Activated naive CD8-positive, alpha-beta T cell treated with anti-CD3 and anti-CD28 coated beads, Interleukin-2, amount 50 U/mL, for 24 hours (primary cell): ENCODE results near the gene RGS7BP.

Experiments
- ATAC-seq: fragments of 150-1000 bp; cut with Tn5 transposase; one replicate; pipeline ENCODE4 v1.10.0; 2021
- DNase-seq: peaks from one replicate; pipeline ENCODE4 v3.0.0; 2021
- H3K27ac Mint-ChIP-seq: one replicate; pipeline ENCODE4 v1.8.0; 2021; ENCODE audit warnings: mild to moderate bottlenecking, mixed read lengths
- H3K27me3 Mint-ChIP-seq: one replicate; pipeline ENCODE4 v1.8.0; 2021; ENCODE audit warnings: mixed read lengths
- H3K36me3 Mint-ChIP-seq: one replicate; pipeline ENCODE4 v1.8.0; 2021; ENCODE audit warnings: low read depth, mixed read lengths
- H3K4me1 Mint-ChIP-seq: one replicate; pipeline ENCODE4 v1.8.0; 2021; ENCODE audit warnings: mixed read lengths
- H3K4me3 Mint-ChIP-seq: one replicate; pipeline ENCODE4 v1.8.0; 2021; ENCODE audit warnings: mild to moderate bottlenecking, moderate library complexity, mixed read lengths
- H3K9me3 Mint-ChIP-seq: one replicate; pipeline ENCODE4 v1.8.0; 2021; ENCODE audit warnings: mixed read lengths

RGS7BP gene

DNA sequence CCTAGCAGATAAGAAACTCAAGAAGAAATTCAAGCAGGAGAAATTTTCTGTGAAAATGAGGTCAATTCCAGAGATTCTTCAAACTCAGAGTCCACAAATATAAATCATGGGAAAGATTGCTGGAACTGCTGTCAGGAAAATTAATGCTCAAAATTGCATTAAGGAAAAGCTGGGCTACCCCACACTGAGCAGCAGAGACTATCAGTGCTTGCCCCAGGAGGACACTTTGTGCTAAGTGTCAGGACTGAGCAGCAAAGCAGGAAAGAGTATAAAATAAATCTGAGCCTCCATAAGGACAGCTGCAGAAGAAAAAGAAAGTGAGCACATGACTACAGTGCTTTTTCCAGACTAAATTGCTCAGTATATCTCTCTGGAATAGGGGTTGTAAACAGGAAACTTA lies 81.6 kb downstream of the RGS7BP start:
- peaks cover 13% of the 10 kb centered on the region for H3K27me3 Mint-ChIP-seq
- no peak overlapping the region for H3K4me3 Mint-ChIP-seq
- no peaks in the 10 kb centered on the region for H3K36me3 Mint-ChIP-seq
- DNase-seq (no peak), ATAC-seq (no peak)
- H3K27ac Mint-ChIP-seq: no peak overlapping the region
- H3K9me3 Mint-ChIP-seq: no peaks in the 10 kb centered on the region
- H3K4me1 Mint-ChIP-seq: no peaks in the 10 kb centered on the region

DNA sequence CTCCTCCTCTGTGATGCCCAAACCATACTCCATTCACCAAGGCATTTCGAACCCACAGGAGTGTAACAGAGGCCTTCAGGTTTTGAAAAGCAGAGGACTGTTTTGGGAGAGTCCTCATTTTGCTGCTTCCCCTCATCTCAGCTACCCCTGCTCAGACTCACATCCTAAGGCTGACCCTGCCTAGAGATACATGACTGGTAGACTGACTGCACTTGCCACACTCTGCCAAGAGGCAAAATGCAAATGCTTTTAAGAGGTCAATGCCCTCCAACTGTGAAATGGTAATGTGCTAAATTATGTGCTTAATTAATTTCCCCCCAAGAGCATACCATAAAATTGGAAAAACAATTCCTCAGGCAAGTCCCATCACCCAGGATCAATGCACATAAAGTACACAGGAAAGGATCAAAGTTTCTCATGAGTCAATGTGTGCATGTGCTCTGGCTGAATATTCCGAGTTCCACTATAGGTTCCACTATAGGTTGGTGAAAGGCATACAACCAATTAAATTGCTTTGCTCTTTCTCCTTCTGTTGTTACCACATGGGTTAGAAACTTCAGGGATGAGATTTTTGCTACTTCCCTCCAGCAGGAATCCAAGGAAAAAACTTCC lies 87.0 kb downstream of the RGS7BP start:
- Mint-ChIP-seq H3K36me3 (no peaks in the 10 kb centered on the region), H3K4me1 (no peaks in the 10 kb centered on the region), H3K4me3 (no peak overlapping the region), H3K9me3 (no peaks in the 10 kb centered on the region), H3K27ac (no peak overlapping the region), H3K27me3 (no peaks in the 10 kb centered on the region)
- no peak for ATAC-seq
- DNase-seq: no peak

DNA sequence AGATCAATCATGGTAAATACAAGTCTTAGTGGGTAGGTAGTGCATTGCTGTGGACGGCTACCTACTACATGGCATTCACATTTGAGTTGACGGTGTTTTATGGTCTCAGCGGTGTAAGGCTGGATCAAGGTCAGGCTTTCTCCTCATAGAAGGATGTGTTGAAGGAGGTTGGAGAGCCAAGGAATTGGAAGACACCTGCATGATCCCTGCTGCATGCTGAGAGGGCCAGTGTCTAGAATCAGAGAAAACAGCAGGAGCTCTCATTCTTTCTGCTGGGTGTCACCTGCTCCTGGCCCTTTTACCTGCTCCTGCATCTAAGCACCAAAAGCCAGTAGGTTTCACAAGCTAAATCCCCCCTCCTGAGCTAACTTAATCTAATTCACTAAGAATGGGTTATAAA lies 88.2 kb downstream of the RGS7BP start:
- ATAC-seq (no peak), DNase-seq (no peak)
- Mint-ChIP-seq H3K4me1 (no peaks in the 10 kb centered on the region), H3K27me3 (no peaks in the 10 kb centered on the region), H3K36me3 (no peaks in the 10 kb centered on the region), H3K9me3 (no peaks in the 10 kb centered on the region), H3K4me3 (no peak overlapping the region), H3K27ac (no peak overlapping the region)

DNA sequence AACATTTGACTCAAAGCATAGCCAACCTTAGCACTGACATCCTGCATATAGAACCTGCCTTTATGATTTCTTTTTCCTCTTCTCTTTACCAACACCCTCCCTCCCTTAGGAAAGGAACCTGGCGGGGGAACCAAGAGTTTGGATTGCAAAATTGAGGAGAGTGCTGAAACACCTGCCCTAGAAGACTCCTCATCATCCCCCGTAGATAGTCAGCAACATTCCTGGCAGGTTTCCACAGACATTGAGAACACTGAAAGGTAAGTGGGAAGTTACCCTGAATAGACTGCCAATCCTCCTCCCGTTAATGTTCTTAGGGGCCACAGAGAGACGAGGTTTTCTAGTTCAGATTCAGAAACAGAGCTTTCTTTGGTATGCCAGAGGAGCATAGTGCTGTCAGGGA lies 88.8 kb downstream of the RGS7BP start:
- Mint-ChIP-seq H3K36me3 (no peaks in the 10 kb centered on the region), H3K4me1 (no peaks in the 10 kb centered on the region), H3K4me3 (no peak overlapping the region), H3K9me3 (no peaks in the 10 kb centered on the region), H3K27me3 (peaks cover 3% of the 10 kb centered on the region), H3K27ac (no peak overlapping the region)
- no peak for DNase-seq
- no peak for ATAC-seq

DNA sequence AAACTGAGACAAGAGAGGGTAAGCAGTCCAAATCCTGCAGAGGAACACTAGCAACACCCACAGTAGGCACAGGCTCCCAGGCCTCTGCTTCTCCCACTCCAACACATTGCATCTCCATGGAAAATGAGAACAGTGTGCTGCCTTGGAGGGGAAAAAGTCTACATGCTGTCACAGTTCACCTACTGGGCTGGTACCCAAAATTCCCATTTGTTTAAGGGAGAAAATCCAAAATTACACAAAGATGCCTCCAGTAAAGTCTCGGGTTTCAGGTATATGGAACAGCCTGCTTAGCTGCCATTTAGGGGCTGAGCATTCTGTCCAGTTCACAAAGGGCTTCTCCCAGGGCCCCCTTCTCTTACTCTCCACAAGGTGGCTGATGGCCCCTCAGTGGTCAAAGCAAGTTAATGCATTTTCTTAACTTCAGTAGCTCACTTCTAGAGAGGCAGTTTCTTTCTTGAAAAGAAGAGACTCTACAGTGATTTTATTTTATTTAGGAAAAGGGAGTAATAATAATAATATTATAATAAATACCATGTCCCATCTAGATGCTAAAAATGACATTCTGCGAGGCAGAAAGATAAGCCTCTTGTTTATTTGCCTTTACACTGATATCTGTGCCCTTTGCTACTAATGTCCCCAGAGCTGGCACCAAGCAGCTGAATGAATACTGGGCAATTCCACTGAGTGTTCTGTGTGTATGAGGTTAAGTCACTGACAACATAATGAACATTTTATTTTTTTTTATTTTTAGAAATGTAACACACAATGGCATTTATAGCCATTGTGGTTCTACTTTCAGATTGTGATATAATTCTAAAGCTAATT lies 89.4 kb downstream of the RGS7BP start:
- Mint-ChIP-seq H3K9me3 (no peaks in the 10 kb centered on the region), H3K36me3 (no peaks in the 10 kb centered on the region), H3K27ac (no peak overlapping the region), H3K4me3 (no peak overlapping the region), H3K4me1 (no peaks in the 10 kb centered on the region), H3K27me3 (peaks cover 3% of the 10 kb centered on the region)
- ATAC-seq: no peak
- DNase-seq: no peak

DNA sequence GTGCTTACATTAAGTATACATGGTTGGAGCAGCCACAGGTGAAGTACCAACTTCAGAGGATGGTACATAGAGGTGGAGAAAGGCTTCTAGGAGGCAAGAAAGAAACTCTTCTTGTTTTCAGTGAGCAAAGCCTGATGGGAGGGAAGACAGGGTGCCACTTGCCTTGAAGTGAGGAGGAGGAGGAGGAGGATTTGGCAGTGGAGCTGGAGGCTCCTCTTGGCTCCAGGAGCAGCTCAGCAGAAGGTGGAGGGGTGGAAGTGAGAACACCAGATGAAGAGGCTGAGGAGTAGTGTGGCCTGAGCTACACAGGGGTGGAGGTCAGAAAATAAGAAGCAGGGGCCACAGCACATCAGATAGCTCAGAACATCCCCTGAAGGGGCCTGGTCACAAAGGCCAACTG lies 93.4 kb downstream of the RGS7BP start:
- DNase-seq: no peak
- Mint-ChIP-seq H3K36me3 (no peaks in the 10 kb centered on the region), H3K4me3 (no peak overlapping the region), H3K4me1 (no peaks in the 10 kb centered on the region), H3K9me3 (no peaks in the 10 kb centered on the region), H3K27ac (no peak overlapping the region), H3K27me3 (peaks cover 5% of the 10 kb centered on the region)
- no peak for ATAC-seq

DNA sequence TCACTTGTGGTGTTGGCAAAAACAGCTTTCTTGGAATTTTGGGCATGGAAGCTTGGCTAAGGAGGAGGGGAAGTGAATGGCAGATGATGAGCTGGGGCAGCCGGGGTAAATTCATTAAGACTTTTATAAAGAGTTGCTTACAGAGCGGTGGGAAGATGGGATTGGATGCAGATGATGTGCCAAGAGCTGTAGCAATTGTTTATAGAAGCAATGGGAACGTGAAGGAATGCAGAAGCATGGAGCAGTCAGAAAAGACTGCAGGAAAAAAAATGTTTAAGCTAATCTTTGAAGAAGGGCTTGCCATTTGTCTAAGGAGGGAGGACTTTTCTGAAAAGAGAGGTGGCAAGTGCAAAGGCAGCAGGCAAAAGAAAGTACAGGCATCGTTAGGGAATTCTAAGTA lies 97.9 kb downstream of the RGS7BP start:
- no peaks in the 10 kb centered on the region for H3K4me1 Mint-ChIP-seq
- H3K27me3 Mint-ChIP-seq: peaks cover 9% of the 10 kb centered on the region
- no peak for ATAC-seq

DNA sequence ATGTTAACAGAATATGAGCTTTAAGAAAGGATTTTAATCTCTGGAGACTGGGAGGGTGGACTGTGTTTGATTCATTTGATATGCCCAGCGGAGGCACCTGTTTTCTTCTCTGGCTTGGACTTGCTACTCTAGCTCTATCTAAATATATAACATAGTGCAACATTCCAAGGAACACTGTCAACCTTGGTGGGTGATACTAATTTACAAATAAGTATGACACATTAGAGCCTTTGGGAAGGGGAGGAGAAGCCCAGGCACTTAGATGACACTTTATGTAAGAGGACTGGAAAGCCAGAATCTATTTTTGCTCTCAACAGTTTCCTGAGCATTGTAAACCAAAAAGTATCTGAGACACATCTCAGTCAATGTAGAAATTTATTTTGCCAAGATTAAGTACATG lies 101.1 kb downstream of the RGS7BP start:
- DNase-seq (no peak), ATAC-seq (no peak)
- Mint-ChIP-seq H3K4me3 (no peak overlapping the region), H3K27ac (no peak overlapping the region), H3K9me3 (no peaks in the 10 kb centered on the region), H3K27me3 (peaks cover 12% of the 10 kb centered on the region), H3K36me3 (no peaks in the 10 kb centered on the region), H3K4me1 (no peaks in the 10 kb centered on the region)

More for the DNA sequence above, 97.9 kb downstream of the RGS7BP start:
- H3K9me3 Mint-ChIP-seq: no peaks in the 10 kb centered on the region
- no peaks in the 10 kb centered on the region for H3K36me3 Mint-ChIP-seq
- no peak overlapping the region for H3K4me3 Mint-ChIP-seq
- no peak overlapping the region for H3K27ac Mint-ChIP-seq
- no peak for DNase-seq

DNA sequence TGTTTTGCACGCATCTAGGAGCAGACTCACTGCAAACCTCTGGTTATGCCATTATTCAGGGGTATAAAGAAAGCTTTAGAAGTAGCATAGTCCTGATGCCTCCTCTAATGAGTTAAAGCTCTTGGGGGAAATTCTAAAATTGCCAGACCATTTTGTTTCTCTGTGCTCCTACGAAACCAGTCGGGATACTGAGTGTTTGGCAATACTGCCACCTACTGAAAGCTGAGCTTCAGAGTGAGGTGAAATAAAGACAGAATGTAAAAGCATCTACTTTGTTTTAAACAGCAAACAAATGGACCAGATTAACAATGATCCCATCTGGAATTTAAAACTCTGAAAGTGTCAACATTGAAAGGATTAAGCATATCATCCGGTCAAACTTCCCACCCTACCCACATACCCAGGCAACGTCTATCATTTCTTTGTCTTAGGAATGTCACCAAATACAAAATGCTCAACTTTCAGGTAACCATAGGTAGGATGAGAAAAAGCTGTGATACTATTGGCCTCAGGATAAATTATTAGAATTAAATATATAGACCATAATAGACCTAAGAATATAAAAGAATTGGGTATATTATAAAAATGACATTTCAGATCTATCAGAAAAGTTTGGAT lies 106.6 kb downstream of the RGS7BP start:
- DNase-seq (peak; percentile 17), ATAC-seq (no peak)
- Mint-ChIP-seq H3K27ac (no peak overlapping the region), H3K4me1 (no peaks in the 10 kb centered on the region), H3K4me3 (no peak overlapping the region), H3K36me3 (no peaks in the 10 kb centered on the region), H3K9me3 (no peaks in the 10 kb centered on the region), H3K27me3 (peaks cover 13% of the 10 kb centered on the region)

DNA sequence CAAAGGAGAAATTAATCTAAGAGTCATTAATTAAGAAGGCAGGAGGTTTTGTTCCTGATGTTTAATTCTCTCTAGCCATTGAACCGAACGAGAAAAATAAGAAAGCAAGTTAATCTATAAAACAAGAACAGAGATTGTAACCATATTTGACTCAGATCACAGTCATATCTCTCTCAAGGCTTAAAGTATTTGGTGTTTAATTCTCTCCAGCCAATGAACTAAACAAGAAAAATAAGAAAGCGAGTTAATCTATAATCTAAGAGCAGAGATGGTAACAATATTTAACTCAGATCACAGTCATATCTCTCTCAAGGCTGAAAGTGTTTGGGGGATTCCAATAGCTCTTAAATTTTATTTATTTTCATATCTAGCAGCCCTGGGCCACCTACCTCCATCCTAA lies 110.1 kb downstream of the RGS7BP start:
- Mint-ChIP-seq H3K4me3 (no peak overlapping the region), H3K9me3 (no peaks in the 10 kb centered on the region), H3K27ac (no peak overlapping the region), H3K4me1 (no peaks in the 10 kb centered on the region), H3K27me3 (peaks cover 9% of the 10 kb centered on the region), H3K36me3 (no peaks in the 10 kb centered on the region)
- ATAC-seq (no peak), DNase-seq (no peak)

DNA sequence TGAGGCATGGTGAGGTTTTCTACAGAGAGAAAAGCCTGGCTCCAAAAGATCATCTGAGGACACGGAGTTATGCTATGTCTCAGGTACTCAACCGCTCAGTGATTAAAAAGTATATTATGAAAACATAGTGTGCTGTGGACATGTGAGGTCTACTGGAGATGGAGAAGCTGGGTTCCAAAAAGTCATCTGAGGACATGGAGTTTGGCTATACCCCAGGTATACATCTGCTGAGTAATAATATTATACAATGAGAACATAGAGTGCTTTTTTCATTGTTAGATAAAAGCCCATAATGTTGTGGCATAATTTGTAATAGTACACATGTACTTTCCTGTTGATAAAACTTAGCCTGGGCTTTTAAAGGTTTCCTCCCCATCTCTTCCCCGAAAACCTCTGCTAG lies 113.8 kb downstream of the RGS7BP start:
- no peak for DNase-seq

DNA sequence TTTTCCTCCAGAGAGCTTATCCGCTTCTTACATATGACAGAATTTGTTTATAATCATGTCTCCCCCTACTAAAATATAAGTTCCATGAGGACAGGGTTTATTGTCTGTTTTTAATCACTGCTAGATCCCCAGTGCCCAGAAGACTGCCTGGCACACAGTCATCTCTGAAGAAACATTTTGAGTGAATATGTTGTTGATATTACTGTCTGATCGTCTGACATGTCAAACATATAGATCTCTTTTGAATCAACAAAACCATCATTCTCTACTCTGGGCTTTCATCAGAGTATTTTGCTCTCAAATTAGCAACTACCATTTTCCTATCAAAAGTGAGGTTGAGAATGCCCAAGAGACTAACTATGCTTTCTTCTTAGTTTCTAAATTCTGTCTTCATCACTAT lies 117.2 kb downstream of the RGS7BP start:
- Mint-ChIP-seq H3K36me3 (no peaks in the 10 kb centered on the region), H3K4me1 (no peaks in the 10 kb centered on the region), H3K27ac (no peak overlapping the region), H3K27me3 (peaks cover 18% of the 10 kb centered on the region), H3K4me3 (no peak overlapping the region), H3K9me3 (no peaks in the 10 kb centered on the region)
- ATAC-seq: no peak
- no peak for DNase-seq

More for the DNA sequence above, 113.8 kb downstream of the RGS7BP start:
- Mint-ChIP-seq H3K36me3 (no peaks in the 10 kb centered on the region), H3K27ac (no peak overlapping the region), H3K27me3 (peaks cover 17% of the 10 kb centered on the region), H3K9me3 (no peaks in the 10 kb centered on the region), H3K4me3 (no peak overlapping the region), H3K4me1 (no peaks in the 10 kb centered on the region)
- no peak for ATAC-seq

DNA sequence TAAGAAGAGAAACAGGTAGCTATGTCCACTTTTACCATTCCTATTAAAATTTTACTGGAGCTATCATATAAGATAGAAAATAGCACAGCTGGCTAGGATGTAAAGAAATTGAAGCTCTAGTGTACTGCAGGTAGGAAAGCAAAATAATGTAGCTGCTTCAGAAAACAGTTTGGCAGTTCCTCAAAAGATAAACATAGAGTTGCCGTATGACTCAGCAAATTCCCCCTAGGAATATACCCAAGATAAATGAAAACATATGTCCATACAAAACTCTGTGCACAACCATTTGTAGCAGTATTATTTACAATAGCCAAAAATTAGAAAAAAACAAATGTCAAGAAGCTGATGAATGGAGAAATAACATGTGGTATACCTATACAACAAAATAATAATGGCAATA lies 119.9 kb downstream of the RGS7BP start:
- H3K4me3 Mint-ChIP-seq: no peak overlapping the region
- no peaks in the 10 kb centered on the region for H3K36me3 Mint-ChIP-seq
- H3K4me1 Mint-ChIP-seq: no peaks in the 10 kb centered on the region
- DNase-seq (no peak), ATAC-seq (no peak)
- peaks cover 18% of the 10 kb centered on the region for H3K27me3 Mint-ChIP-seq
- H3K27ac Mint-ChIP-seq: no peak overlapping the region
- H3K9me3 Mint-ChIP-seq: no peaks in the 10 kb centered on the region

DNA sequence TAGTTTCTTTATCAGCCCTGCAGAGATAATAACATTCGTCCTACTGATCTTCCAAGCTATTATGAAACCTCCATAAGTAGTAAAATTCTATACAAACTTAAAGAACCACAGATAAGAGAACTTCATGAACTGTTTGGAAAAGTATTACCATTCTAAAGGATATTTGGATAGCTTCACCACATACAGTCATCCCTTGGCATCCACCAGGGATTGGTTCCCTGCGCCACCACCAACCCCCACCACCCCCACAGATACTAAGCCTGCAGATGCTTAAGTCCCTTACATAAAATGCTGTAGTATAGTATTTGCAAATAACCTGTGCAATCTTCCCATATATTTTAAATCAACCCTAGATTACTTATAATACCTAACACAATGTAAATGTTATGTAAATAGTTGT lies 123.1 kb downstream of the RGS7BP start:
- Mint-ChIP-seq H3K9me3 (no peaks in the 10 kb centered on the region), H3K27ac (no peak overlapping the region), H3K27me3 (peaks cover 9% of the 10 kb centered on the region), H3K4me1 (no peaks in the 10 kb centered on the region), H3K36me3 (no peaks in the 10 kb centered on the region), H3K4me3 (no peak overlapping the region)
- ATAC-seq (no peak), DNase-seq (no peak)

DNA sequence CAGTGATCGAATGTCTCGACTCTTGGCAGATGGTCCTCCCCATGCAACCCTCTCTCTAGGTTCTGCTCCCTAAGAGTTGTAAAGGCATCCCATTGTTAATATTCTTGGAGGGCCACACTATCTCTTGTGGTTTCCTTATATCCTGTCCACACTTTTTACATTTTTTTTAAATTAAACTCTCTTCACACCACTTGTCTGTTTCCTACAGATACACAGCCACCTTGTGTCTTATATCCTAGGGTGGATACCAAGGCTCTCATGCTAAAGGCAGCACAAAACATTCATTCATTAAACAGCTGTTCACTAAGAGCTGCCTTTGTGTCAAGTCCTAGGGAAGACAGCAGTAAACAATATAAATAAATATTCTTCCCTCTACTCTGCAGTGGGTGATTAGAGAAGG lies 124.0 kb downstream of the RGS7BP start:
- no peak for ATAC-seq
- Mint-ChIP-seq H3K36me3 (no peaks in the 10 kb centered on the region), H3K9me3 (no peaks in the 10 kb centered on the region), H3K4me1 (no peaks in the 10 kb centered on the region), H3K27ac (no peak overlapping the region), H3K4me3 (no peak overlapping the region), H3K27me3 (peaks cover 3% of the 10 kb centered on the region)
- DNase-seq: no peak
